K562 (cell line): Measurements from ENCODE around the gene ZFP42. TPM values are rescaled to one million over a fixed set of nuclear protein-coding genes. Genes with fewer than 3 reads are reported as not detected.
A peak's percentile ranks its signal among the peaks of the same experiment; 100 is the strongest.

Experiments
- ATAC-seq: fragments of 200-7000 bp; cut with Tn5 transposase; 3 replicates; pipeline ENCODE4 v1.9.1; 2020; ENCODE audit warnings: moderate library complexity
- BruUV-seq: library from RNA; stranded (reverse); fragments of 400-500 nt; replicated peaks from 2 replicates; lab custom pipeline; 2021; lab: Mats Ljungman, UMichigan
- CTCF ChIA-PET: fragments of 300-600 bp; formaldehyde crosslinking; extraction: SDS; loops from one replicate; lab custom pipeline; 2021; ENCODE audit warnings: low intra/inter-chr PET ratio; lab: Yijun Ruan, JAX
- POLR2A ChIA-PET: fragments of 300-600, 350-650 bp; sonication (Branson Sonifier 250); formaldehyde crosslinking; extraction: SDS; loops from one replicate; lab custom pipeline; 2021; ENCODE audit warnings: antibody characterized with exemption, inconsistent platforms; lab: Yijun Ruan, JAX
- DNase-seq, 4 experiments: peaks; one replicate each; pipeline versions ENCODE4 v3.0.0 to v3.0.0-alpha.2; 2011 to 2018; ENCODE audit warnings: low spot score in 3 of 4, mixed read lengths in 3 of 4; ENCODE audit errors: extremely low read depth in 1 of 4
- FAIRE-seq: peaks from 2 replicates; lab custom pipeline; 2011; peaks lifted over from hg19 to GRCh38; lab: Jason Lieb, UNC
- H2AFZ ChIP-seq: 2 replicates; pipeline ENCODE4 v1.6.0; 2011; ENCODE audit warnings: low read depth, low read length, control low read depth, inconsistent platforms
- H3K27ac ChIP-seq: fragments of 200-600 bp; 3 replicates; pipeline ENCODE4 v1.8.0; 2011; ENCODE audit warnings: low read depth, mild to moderate bottlenecking, control low read depth, inconsistent platforms, low read length, moderate library complexity, mixed read lengths; ENCODE audit errors: extremely low read depth
- H3K27me3 ChIP-seq, 2 experiments: fragments of 300-600 bp in 1 of 2; 2 replicates in 1 of 2; 3 replicates in 1 of 2; pipeline versions ENCODE4 v1.6.0 to v1.8.0; 2011; ENCODE audit warnings: inconsistent platforms in 2 of 2, low read length in 2 of 2, mild to moderate bottlenecking in 1 of 2, mixed read lengths in 1 of 2, moderate library complexity in 1 of 2; ENCODE audit not compliant: control insufficient read depth in 2 of 2, insufficient read depth in 2 of 2
- H3K36me3 ChIP-seq: fragments of 300-600 bp; 3 replicates; pipeline ENCODE4 v1.8.0; 2011; ENCODE audit warnings: mild to moderate bottlenecking, low read length, inconsistent platforms; ENCODE audit not compliant: control insufficient read depth, insufficient read depth
- H3K4me1 ChIP-seq, 2 experiments: fragments of 200-600 bp in 1 of 2; replicated peaks in 1 of 2; 2 replicates in 1 of 2; 3 replicates in 1 of 2; pipeline versions ENCODE4 v1.5.1 to v1.8.0; 2011; ENCODE audit warnings: inconsistent platforms in 2 of 2, low read length in 2 of 2, mild to moderate bottlenecking in 1 of 2, mixed read lengths in 1 of 2, moderate library complexity in 1 of 2; ENCODE audit not compliant: control insufficient read depth in 2 of 2, insufficient read depth in 2 of 2
- H3K4me2 ChIP-seq: 2 replicates; pipeline ENCODE4 v1.6.1; 2011; ENCODE audit warnings: low read length, control low read depth, inconsistent platforms, mixed read lengths; ENCODE audit not compliant: insufficient read depth
- H3K4me3 ChIP-seq: fragments of 200-600 bp; sonication (generic), shearing (Covaris generic); 2 replicates; pipeline ENCODE4 v1.5.1; 2016; ENCODE audit warnings: control low read depth, inconsistent platforms
- H3K79me2 ChIP-seq: fragments of 200-600 bp; 3 replicates; pipeline ENCODE4 v1.8.0; 2011; ENCODE audit warnings: low read length, inconsistent platforms; ENCODE audit not compliant: control insufficient read depth, insufficient read depth
- H3K9ac ChIP-seq, 2 experiments: 2 replicates each; pipeline versions ENCODE4 v1.6.0 to v1.6.1; 2011; ENCODE audit warnings: low read depth in 2 of 2, low read length in 2 of 2, control low read depth in 1 of 2, inconsistent platforms in 1 of 2, mild to moderate bottlenecking in 1 of 2, mixed read lengths in 1 of 2; ENCODE audit not compliant: insufficient read depth in 1 of 2
- H3K9me1 ChIP-seq: one replicate; pipeline ENCODE4 v1.6.0; 2011; ENCODE audit warnings: inconsistent platforms, mild to moderate bottlenecking, low read length, moderate library complexity; ENCODE audit not compliant: control insufficient read depth, insufficient read depth
- H3K9me3 ChIP-seq: replicated peaks from 2 replicates; pipeline ENCODE4 v1.5.1; 2011; ENCODE audit warnings: low read depth, low read length, inconsistent platforms; ENCODE audit not compliant: control insufficient read depth, insufficient read depth
- H4K20me1 ChIP-seq: replicated peaks from 2 replicates; pipeline ENCODE4 v1.6.1; 2011; ENCODE audit warnings: low read length, inconsistent platforms, mixed read lengths; ENCODE audit not compliant: control insufficient read depth, insufficient read depth
- ELF2 ChIP-seq: fragments of 250-450 bp; sonication (Bioruptor Pico); IDR thresholded peaks from 2 replicates; pipeline ENCODE4 v1.5.0; 2021; ENCODE audit warnings: mild to moderate bottlenecking
- L3MBTL2 ChIP-seq: fragments of 450-650 bp; IDR thresholded peaks from 2 replicates; pipeline ENCODE4 v1.6.1; 2016; ENCODE audit warnings: mild to moderate bottlenecking, moderate library complexity
- whole genome bisulfite sequencing: fragments of 100-300 bp; shearing (Covaris generic); methylation state at CpG from one replicate; pipeline ENCODE4 v1.1.6; 2016; ENCODE audit warnings: low coverage, mixed read lengths; ENCODE audit not compliant: insufficient coverage; ENCODE audit errors: missing lambda C conversion rate; 5-methylcytosine and 5-hydroxymethylcytosine counted together
- in situ Hi-C: fragments of 300-500 bp; cut with MboI; formaldehyde crosslinking; loops from 4 replicates; pipeline ENCODE4 v1.15.0; 2018; ENCODE audit warnings: inconsistent platforms, mixed read lengths
- intact Hi-C: fragments of 100-400 bp; cut with micrococcal nuclease; formaldehyde crosslinking; loops from 2 replicates; pipeline ENCODE4 v1.14.2; 2022
- polyA plus RNA-seq, 8 experiments: library from polyadenylated mRNA; depleted of rRNA in 4 of 8; stranded (reverse) in 5 of 8; unstranded in 3 of 8; fragments of >200 nt; fragmentation: Nextera tagmentation in 2 of 8; fragmentation: Illumina TruSeq in 1 of 8; extraction: Ambion mirVana in 2 of 8; extraction: Trizol in 1 of 8; gene quantifications; 2 replicates each; pipeline versions ENCODE4 v1.2.1 to v1.2.3, GENCODE V29; 2011 to 2014; ENCODE audit warnings: inconsistent platforms in 1 of 8, missing spikeins in 1 of 8
- total RNA-seq, 7 experiments: library from RNA; depleted of rRNA in 6 of 7; stranded (reverse); fragments of >200 nt in 6 of 7; fragmentation: Illumina TruSeq in 2 of 7; extraction: Trizol in 2 of 7; gene quantifications; 2 replicates each; pipeline versions ENCODE4 v1.2.1 to v1.2.3, GENCODE V29; 2011 to 2021; ENCODE audit warnings: low replicate concordance in 1 of 7
- TF ChIP-seq, protein P1 (sequence below): fragments of 250-450 bp; sonication (Bioruptor Pico); IDR thresholded peaks from 2 replicates; pipeline ENCODE4 v1.5.0; 2020; ENCODE audit warnings: mild to moderate bottlenecking, borderline replicate concordance

ZFP42 gene
- total and polyA plus RNA-seq, 9 of the 15 experiments (the other 6 are each of a cell fraction or from before 2014, with no cell fraction given), result 0.09 to 0.64 (median 0.20) TPM

GRCh38 chr4:187965726-187966125 lies 29.8 kb upstream of the ZFP42 start:
- Histone ChIP-seq H3K36me3 (no peaks in the 10 kb centered on the region), H3K27ac (no peak overlapping the region), H3K27me3 (no peaks in the 10 kb centered on the region), H3K4me2 (no peak overlapping the region), H3K9me1 (no peaks in the 10 kb centered on the region)
- no peak for DNase-seq
- ATAC-seq, result no peak
- CTCF ChIA-PET, result no interaction called here
- POLR2A ChIA-PET, result no interaction called here
- 0% methylated on average over 8 of the region's 8 CpGs for WGBS
- TF ChIP-seq ELF2 (CRISPR knock-in tag), result no peak
- TF ChIP-seq, all 486 proteins: peak for 0
- FAIRE-seq, result no peak
- intact Hi-C loops, result no loop called here
- H4K20me1 ChIP-seq, result no peaks in the 10 kb centered on the region
- no TSS peak for BruUV-seq
- in situ Hi-C loops, result no loop called here
- no peaks in the 10 kb centered on the region for H3K4me1 ChIP-seq
- no peak overlapping the region for H2AFZ ChIP-seq
- H3K79me2 ChIP-seq, result no peaks in the 10 kb centered on the region
- H3K9me3 ChIP-seq, result no peaks in the 10 kb centered on the region
- H3K9ac ChIP-seq, result no peak overlapping the region
- H3K4me3 ChIP-seq, result no peak overlapping the region

GRCh38 chr4:187972135-187972534 lies 23.4 kb upstream of the ZFP42 start:
- BruUV-seq, result no TSS peak
- Histone ChIP-seq H3K4me1 (no peaks in the 10 kb centered on the region), H3K27ac (no peak overlapping the region), H3K9ac (no peak overlapping the region), H3K9me3 (no peaks in the 10 kb centered on the region), H3K9me1 (no peaks in the 10 kb centered on the region), H2AFZ (no peak overlapping the region), H3K79me2 (no peaks in the 10 kb centered on the region), H4K20me1 (no peaks in the 10 kb centered on the region), H3K36me3 (no peaks in the 10 kb centered on the region), H3K4me3 (no peak overlapping the region)
- in situ Hi-C loops, result no loop called here
- FAIRE-seq (no peak), DNase-seq (no peak), ATAC-seq (no peak)
- intact Hi-C loops, result no loop called here
- POLR2A ChIA-PET, result no interaction called here
- WGBS, result 0% methylated on average over 2 of the region's 5 CpGs
- CTCF ChIA-PET, result no interaction called here
- TF ChIP-seq, protein P1, sequence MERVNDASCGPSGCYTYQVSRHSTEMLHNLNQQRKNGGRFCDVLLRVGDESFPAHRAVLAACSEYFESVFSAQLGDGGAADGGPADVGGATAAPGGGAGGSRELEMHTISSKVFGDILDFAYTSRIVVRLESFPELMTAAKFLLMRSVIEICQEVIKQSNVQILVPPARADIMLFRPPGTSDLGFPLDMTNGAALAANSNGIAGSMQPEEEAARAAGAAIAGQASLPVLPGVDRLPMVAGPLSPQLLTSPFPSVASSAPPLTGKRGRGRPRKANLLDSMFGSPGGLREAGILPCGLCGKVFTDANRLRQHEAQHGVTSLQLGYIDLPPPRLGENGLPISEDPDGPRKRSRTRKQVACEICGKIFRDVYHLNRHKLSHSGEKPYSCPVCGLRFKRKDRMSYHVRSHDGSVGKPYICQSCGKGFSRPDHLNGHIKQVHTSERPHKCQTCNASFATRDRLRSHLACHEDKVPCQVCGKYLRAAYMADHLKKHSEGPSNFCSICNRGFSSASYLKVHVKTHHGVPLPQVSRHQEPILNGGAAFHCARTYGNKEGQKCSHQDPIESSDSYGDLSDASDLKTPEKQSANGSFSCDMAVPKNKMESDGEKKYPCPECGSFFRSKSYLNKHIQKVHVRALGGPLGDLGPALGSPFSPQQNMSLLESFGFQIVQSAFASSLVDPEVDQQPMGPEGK (CRISPR knock-in tag), result no peak
- TF ChIP-seq L3MBTL2, result peak; percentile 53; the same call in 1 of the 2 replicates
- TF ChIP-seq, all 486 proteins: peak for 1
- Histone ChIP-seq H3K27me3 (no peaks in the 10 kb centered on the region), H3K4me2 (no peak overlapping the region)
